ENCODE measurements around the gene LEMD3. TPM values are rescaled to one million over a fixed set of nuclear protein-coding genes. Genes with fewer than 3 reads are reported as not detected.
"Not testable (repeated sequence)": the region's sequence is repeated elsewhere in the genome, so short reads cannot be mapped to it uniquely, and the experiment has no call there.

Gene LEMD3
- total RNA-seq, 1 donor from 2014 or later, result 25.4 TPM

GRCh38 chr12:65280306-65280705 is 110.9 kb downstream of the LEMD3 start:
- no peak overlapping the region for H3K4me3 Mint-ChIP-seq (ENCODE audit: unreplicated experiment)
- TF ChIP-seq CTCF (IDR thresholded peaks at IDR 0.05; ENCODE audit: partially characterized antibody, unreplicated experiment), result no peak
- no peaks in the 10 kb centered on the region for H3K36me3 Mint-ChIP-seq (ENCODE audit: unreplicated experiment)
- H3K4me1 Mint-ChIP-seq (ENCODE audit: low read depth, unreplicated experiment), result no peaks in the 10 kb centered on the region
- peaks cover 6% of the 10 kb centered on the region for H3K27me3 Mint-ChIP-seq (ENCODE audit: unreplicated experiment)
- no peak for DNase-seq
- H3K27ac Mint-ChIP-seq (ENCODE audit: unreplicated experiment), result no peak overlapping the region
- no peaks in the 10 kb centered on the region for H3K9me3 Mint-ChIP-seq (ENCODE audit: unreplicated experiment)

GRCh38 chr12:65282840-65283239 is 113.5 kb downstream of the LEMD3 start:
- no peak for TF ChIP-seq CTCF (IDR thresholded peaks at IDR 0.05; ENCODE audit: partially characterized antibody, unreplicated experiment)
- Mint-ChIP-seq H3K27ac (ENCODE audit: unreplicated experiment) (no peak overlapping the region), H3K36me3 (ENCODE audit: unreplicated experiment) (no peaks in the 10 kb centered on the region), H3K4me3 (ENCODE audit: unreplicated experiment) (no peak overlapping the region), H3K4me1 (ENCODE audit: low read depth, unreplicated experiment) (no peaks in the 10 kb centered on the region), H3K9me3 (ENCODE audit: unreplicated experiment) (no peaks in the 10 kb centered on the region), H3K27me3 (ENCODE audit: unreplicated experiment) (peaks cover 4% of the 10 kb centered on the region)
- no peak for DNase-seq

- H3K27ac Mint-ChIP-seq (ENCODE audit: unreplicated experiment); H3K36me3 Mint-ChIP-seq (ENCODE audit: unreplicated experiment); DNase-seq; H3K4me3 Mint-ChIP-seq (ENCODE audit: unreplicated experiment); H3K9me3 Mint-ChIP-seq (ENCODE audit: unreplicated experiment); H3K4me1 Mint-ChIP-seq (ENCODE audit: low read depth, unreplicated experiment); H3K27me3 Mint-ChIP-seq (ENCODE audit: unreplicated experiment): not testable (repeated sequence)
These were observed 116.1 kb downstream of the LEMD3 start for GRCh38 chr12:65285532-65285931.

GRCh38 chr12:65287426-65287825 is 118.0 kb downstream of the LEMD3 start:
- DNase-seq, result no peak
- Mint-ChIP-seq H3K36me3 (ENCODE audit: unreplicated experiment) (no peaks in the 10 kb centered on the region), H3K27me3 (ENCODE audit: unreplicated experiment) (no peaks in the 10 kb centered on the region), H3K27ac (ENCODE audit: unreplicated experiment) (no peak overlapping the region), H3K4me3 (ENCODE audit: unreplicated experiment) (no peak overlapping the region), H3K9me3 (ENCODE audit: unreplicated experiment) (no peaks in the 10 kb centered on the region), H3K4me1 (ENCODE audit: low read depth, unreplicated experiment) (no peaks in the 10 kb centered on the region)
- TF ChIP-seq CTCF (IDR thresholded peaks at IDR 0.05; ENCODE audit: partially characterized antibody, unreplicated experiment), result no peak

- H3K4me1 Mint-ChIP-seq (ENCODE audit: low read depth, unreplicated experiment), result no peaks in the 10 kb centered on the region
- no peaks in the 10 kb centered on the region for H3K36me3 Mint-ChIP-seq (ENCODE audit: unreplicated experiment)
- H3K4me3 Mint-ChIP-seq (ENCODE audit: unreplicated experiment), result no peak overlapping the region
- H3K9me3 Mint-ChIP-seq (ENCODE audit: unreplicated experiment), result peaks cover 2% of the 10 kb centered on the region
- TF ChIP-seq CTCF (IDR thresholded peaks at IDR 0.05; ENCODE audit: partially characterized antibody, unreplicated experiment), result no peak
- no peak overlapping the region for H3K27ac Mint-ChIP-seq (ENCODE audit: unreplicated experiment)
- no peak for DNase-seq
- H3K27me3 Mint-ChIP-seq (ENCODE audit: unreplicated experiment), result no peaks in the 10 kb centered on the region
These were observed 122.9 kb downstream of the LEMD3 start for GRCh38 chr12:65292241-65292640.

GRCh38 chr12:65293735-65294134 is 124.4 kb downstream of the LEMD3 start:
- no peaks in the 10 kb centered on the region for H3K36me3 Mint-ChIP-seq (ENCODE audit: unreplicated experiment)

More at GRCh38 chr12:65293735-65294134, 124.4 kb downstream of the LEMD3 start:
- H3K27ac Mint-ChIP-seq (ENCODE audit: unreplicated experiment), result no peak overlapping the region
- H3K9me3 Mint-ChIP-seq (ENCODE audit: unreplicated experiment), result peaks cover 2% of the 10 kb centered on the region
- DNase-seq, result no peak
- no peaks in the 10 kb centered on the region for H3K27me3 Mint-ChIP-seq (ENCODE audit: unreplicated experiment)
- H3K4me3 Mint-ChIP-seq (ENCODE audit: unreplicated experiment), result no peak overlapping the region
- H3K4me1 Mint-ChIP-seq (ENCODE audit: low read depth, unreplicated experiment), result no peaks in the 10 kb centered on the region
- TF ChIP-seq CTCF (IDR thresholded peaks at IDR 0.05; ENCODE audit: partially characterized antibody, unreplicated experiment), result no peak
